ENCODE data around the gene TTC29.
"Not testable (repeated sequence)": the region's sequence is repeated elsewhere in the genome, so short reads cannot be mapped to it uniquely, and the experiment has no call there.

TTC29 gene

GRCh38 chr4:146674829-146675570, 270.7 kb downstream of the TTC29 start:
- DNase-seq = no peak

GRCh38 chr4:146663968-146664311, 281.7 kb downstream of the TTC29 start:
- not testable (repeated sequence) for DNase-seq

- DNase-seq = peak; percentile 11
Observed at GRCh38 chr4:146661367-146661766, 284.3 kb downstream of the TTC29 start.
